Ectodermal cell (in vitro differentiated cells): ENCODE data around the gene RNU1-1.
A peak's percentile ranks its signal among the peaks of the same experiment; 100 is the strongest.
"Not testable (repeated sequence)": the region's sequence is repeated elsewhere in the genome, so short reads cannot be mapped to it uniquely, and the experiment has no call there.

Source experiments
- H3K27ac ChIP-seq: 2 replicates; pipeline ENCODE4 v1.7.0; 2013; ENCODE audit warnings: mild to moderate bottlenecking, low read depth, low read length; ENCODE audit not compliant: insufficient read depth, poor library complexity, severe bottlenecking
- H3K27me3 ChIP-seq: 2 replicates; pipeline ENCODE4 v1.7.0; 2013; ENCODE audit warnings: mild to moderate bottlenecking, low read length; ENCODE audit not compliant: insufficient read depth, control insufficient read depth, poor library complexity, severe bottlenecking
- H3K36me3 ChIP-seq: one replicate; pipeline ENCODE4 v1.7.0; 2013; ENCODE audit warnings: low read length; ENCODE audit not compliant: control insufficient read depth, insufficient read depth
- H3K4me1 ChIP-seq: one replicate; pipeline ENCODE4 v1.7.0; 2013; ENCODE audit warnings: low read length; ENCODE audit not compliant: control insufficient read depth, insufficient read depth
- H3K4me3 ChIP-seq: 2 replicates; pipeline ENCODE4 v1.7.0; 2013; ENCODE audit warnings: low read depth, low read length, control low read depth; ENCODE audit not compliant: insufficient read depth
- H3K9me3 ChIP-seq: 2 replicates; pipeline ENCODE4 v1.7.0; 2013; ENCODE audit warnings: mild to moderate bottlenecking, low read length, moderate library complexity; ENCODE audit not compliant: control insufficient read depth
- WGBS, 2 experiments: methylation state at CpG; one replicate each; pipeline ENCODE4 v1.1.7; 2013; ENCODE audit warnings: missing lambda C conversion rate in 2 of 2; 5-methylcytosine and 5-hydroxymethylcytosine counted together

RNU1-1 gene

DNA sequence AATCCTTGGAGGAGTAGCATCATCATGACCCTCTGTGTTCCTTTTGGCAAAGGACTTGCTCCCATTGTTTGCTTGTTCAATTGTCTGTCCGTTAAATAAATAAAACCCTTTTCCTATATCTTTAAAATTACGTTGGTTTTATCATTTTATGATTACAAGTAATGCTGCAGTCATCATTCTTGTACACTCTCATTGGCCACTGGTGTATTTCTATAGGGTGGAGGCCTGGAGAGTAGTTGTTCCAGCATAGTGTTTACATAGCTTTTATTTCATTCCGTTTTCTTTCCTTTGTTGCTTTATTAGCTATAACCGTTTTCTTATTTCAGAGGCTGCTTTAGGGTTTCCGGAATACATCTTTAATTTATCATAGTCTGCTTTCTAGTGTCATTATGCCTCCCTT lies 7.6 kb upstream of the RNU1-1 start:
- H3K4me3 ChIP-seq = not testable (repeated sequence)
- WGBS, 2 experiments = 85 to 91% methylated on average over 2 to 5 of the region's 5 CpGs

DNA sequence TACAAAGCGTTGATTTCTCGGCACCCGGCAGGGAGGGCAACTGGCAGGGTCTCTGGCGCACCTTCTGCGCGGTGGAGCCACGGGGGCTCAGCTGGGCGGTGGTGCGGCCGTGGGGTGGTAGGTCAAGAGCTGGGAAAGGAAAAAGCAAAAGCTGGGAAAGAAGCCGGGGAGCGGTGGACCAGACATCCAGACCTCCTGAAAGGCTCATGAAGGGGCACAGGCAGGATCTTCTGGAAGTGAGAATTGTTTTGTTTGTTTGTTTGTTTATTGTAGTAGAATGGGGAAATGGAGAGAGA lies 7.2 kb upstream of the RNU1-1 start:
- peaks cover 30% of the 10 kb centered on the region for H3K27me3 ChIP-seq
- H3K27ac ChIP-seq = no peak overlapping the region
- peak overlapping the region; percentile 29 for H3K4me3 ChIP-seq
- H3K4me1 ChIP-seq = no peaks in the 10 kb centered on the region
- H3K36me3 ChIP-seq = no peaks in the 10 kb centered on the region
- no peaks in the 10 kb centered on the region for H3K9me3 ChIP-seq
- WGBS, 2 experiments = 35 to 47% methylated on average over 12 of the region's 12 CpGs

More for the DNA sequence above, 7.6 kb upstream of the RNU1-1 start:
- H3K27ac ChIP-seq, H3K36me3 ChIP-seq, H3K9me3 ChIP-seq, H3K4me1 ChIP-seq: not testable (repeated sequence)
- H3K27me3 ChIP-seq = peaks cover 30% of the 10 kb centered on the region

DNA sequence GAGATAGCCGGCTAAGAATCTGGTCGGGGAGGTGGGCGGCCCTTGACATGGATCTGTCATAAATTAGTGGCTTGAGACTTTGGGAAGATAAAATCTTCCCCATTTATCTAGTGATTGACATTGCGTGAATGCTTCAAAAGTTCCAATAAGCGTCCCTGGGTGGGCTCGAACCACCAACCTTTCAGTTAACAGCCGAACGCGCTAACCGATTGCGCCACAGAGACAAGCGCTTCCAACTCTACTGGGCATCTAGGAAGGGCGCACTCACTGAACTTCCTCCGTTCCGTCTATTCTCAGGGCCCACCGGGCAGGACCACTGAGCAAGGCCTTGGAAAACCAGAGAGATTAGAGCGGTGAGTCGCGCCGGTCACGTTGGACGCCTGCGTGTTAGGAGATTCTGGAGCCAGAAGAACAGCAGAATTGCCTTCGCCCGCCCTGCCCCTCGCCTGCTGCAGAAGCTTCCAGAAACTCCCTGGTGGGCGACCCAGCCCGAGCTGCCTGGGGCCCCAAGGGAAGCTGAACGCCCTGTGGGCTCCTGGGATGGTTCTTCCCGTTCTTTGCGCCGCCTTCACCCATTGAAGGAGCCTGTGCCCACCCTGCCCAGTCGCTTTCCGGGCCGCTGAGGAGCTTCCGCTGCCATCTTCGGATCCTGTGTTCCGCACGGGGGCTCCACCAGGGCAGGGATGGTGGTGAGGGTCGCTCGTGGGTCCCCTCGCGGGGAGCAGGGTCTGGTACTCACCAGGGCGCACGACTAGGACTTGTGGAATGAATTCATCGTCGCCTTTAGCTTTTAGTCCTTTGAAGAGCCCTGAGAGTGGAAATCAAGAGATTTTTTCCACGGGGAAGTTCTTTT lies 6.6 kb upstream of the RNU1-1 start:
- H3K27me3 ChIP-seq = peaks cover 30% of the 10 kb centered on the region
- not testable (repeated sequence) for H3K36me3 ChIP-seq, H3K27ac ChIP-seq, H3K9me3 ChIP-seq, H3K4me1 ChIP-seq
- H3K4me3 ChIP-seq = peak overlapping the region; percentile 29
- 28% methylated on average over 48 of the region's 48 CpGs for WGBS, 2 experiments

DNA sequence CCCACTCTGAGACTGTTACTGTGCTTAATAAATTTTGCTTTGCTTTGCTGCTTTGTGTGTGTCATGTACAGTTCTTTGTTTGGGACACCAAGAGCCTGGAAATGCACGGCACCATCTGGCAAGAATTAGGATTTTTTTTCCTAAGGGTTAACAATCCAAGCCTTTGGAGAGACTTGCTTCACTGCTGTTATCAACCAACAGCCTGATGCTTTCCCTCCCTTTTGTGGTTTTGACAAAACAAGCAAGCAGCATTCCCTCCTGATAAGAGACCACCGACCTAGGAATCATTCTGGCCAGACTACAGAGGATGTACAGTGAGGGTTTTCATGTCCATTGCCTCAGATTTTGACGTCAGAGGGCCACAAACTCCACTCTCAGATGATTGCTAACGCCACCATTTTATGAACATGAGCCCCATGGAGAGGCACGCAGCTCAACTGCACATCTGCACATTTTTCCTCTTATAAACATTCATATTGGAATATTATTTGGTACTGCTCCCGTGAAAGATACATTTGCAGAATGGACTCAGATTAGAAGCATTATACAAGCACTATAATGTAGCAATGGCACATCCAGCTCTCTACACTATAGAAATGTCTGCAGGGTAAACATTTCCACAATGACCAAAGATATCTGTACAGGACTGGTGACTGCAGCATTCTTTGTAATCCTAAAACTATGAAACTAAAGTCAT lies 5.3 kb upstream of the RNU1-1 start:
- not testable (repeated sequence) for H3K36me3 ChIP-seq, H3K4me3 ChIP-seq, H3K4me1 ChIP-seq, H3K27ac ChIP-seq, H3K9me3 ChIP-seq
- WGBS, 2 experiments = 84 to 89% methylated on average over 5 of the region's 6 CpGs
- H3K27me3 ChIP-seq = peaks cover 30% of the 10 kb centered on the region

DNA sequence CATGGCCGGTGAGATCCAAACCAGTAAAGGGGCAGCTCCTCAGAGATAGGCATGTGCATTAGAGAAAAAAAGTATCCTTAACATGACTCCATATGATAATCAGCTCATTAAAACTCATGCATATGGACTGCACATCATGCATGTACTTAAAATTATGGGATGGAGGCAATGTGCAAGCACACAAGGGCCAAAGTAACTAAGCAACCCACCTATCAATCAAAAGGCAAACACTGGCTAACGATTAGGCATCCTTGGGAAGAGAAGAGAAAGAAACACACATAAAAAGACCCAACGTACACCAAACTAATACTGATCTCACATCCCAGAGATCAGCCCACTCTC lies 4.8 kb upstream of the RNU1-1 start:
- not testable (repeated sequence) for H3K9me3 ChIP-seq, H3K4me1 ChIP-seq, H3K27ac ChIP-seq, H3K36me3 ChIP-seq, H3K4me3 ChIP-seq
- WGBS, 2 experiments = 79 to 80% methylated on average over 1 to 2 of the region's 3 CpGs
- H3K27me3 ChIP-seq = peaks cover 30% of the 10 kb centered on the region

DNA sequence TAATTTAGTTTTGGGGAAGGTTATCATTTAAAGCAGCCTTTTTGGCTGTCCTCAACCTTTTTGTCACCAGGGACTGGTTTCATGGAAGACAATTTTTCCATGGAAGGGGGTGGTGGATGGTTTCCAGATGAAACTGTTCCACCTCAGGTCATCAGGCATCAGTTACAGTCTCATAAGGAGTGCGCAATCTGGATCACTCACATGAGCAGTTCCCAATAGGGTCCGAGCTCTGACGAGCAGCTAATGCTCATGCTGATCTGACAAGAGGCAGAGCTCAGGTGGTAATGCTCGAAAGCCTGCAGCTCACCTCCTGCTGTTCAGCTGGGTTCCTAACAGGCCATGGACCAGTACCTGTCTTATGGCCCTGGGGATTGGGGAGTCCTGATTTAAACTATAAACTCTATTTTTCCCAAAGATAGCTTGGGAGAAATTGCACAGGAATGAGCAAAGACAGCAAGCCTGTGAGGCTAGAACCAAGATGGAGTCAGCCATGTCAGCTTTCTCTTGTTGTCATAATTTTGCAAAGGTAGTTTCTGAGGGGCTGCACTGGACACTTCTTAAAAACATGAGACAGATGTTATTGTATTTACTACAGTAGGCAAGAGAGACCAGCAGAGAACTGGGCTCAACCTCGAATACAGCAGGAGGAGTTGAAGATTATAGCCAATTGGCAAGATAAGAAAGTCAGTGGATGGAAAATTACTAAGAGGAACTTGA lies 2.8 kb upstream of the RNU1-1 start:
- not testable (repeated sequence) for H3K36me3 ChIP-seq, H3K4me1 ChIP-seq, H3K27ac ChIP-seq, H3K9me3 ChIP-seq, H3K4me3 ChIP-seq
- 79 to 95% methylated on average over 4 to 5 of the region's 5 CpGs for WGBS, 2 experiments
- H3K27me3 ChIP-seq = peaks cover 30% of the 10 kb centered on the region

DNA sequence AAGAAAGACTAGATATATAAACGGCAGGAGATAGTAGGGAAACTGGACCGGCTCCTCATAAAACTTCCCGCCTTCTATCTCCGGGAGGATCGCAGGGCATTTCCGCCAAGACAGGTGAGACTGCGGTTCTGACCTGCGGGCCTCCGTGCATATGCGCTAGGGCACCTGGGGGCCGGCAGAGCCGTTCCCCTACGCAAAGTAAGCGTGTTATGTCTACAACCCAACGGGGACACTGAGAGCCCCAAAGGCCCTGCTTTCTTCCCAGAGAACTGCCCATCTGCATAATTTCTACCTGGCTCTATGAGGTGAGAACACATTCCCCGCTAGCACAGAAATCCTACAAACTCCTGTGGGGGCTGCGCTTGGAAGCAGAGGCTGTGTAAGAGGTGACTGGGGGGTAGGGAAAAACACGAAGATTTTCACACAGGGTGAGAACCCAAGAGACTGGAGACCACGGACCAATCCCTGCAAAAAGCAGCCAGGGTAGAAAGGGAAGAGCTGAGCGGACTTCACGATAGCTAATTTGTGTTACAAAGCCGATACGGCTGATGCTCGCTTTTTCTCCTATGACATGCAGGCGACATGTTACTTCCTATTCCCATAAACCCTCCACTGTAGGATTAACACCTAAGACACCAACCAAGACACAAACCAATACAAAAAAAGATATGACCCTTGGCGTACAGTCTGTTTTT lies 526 bp downstream of the RNU1-1 start:
- WGBS, 2 experiments = 5% methylated on average over 7 to 12 of the region's 26 CpGs
- not testable (repeated sequence) for H3K4me1 ChIP-seq, H3K36me3 ChIP-seq, H3K27me3 ChIP-seq, H3K4me3 ChIP-seq, H3K27ac ChIP-seq, H3K9me3 ChIP-seq

DNA sequence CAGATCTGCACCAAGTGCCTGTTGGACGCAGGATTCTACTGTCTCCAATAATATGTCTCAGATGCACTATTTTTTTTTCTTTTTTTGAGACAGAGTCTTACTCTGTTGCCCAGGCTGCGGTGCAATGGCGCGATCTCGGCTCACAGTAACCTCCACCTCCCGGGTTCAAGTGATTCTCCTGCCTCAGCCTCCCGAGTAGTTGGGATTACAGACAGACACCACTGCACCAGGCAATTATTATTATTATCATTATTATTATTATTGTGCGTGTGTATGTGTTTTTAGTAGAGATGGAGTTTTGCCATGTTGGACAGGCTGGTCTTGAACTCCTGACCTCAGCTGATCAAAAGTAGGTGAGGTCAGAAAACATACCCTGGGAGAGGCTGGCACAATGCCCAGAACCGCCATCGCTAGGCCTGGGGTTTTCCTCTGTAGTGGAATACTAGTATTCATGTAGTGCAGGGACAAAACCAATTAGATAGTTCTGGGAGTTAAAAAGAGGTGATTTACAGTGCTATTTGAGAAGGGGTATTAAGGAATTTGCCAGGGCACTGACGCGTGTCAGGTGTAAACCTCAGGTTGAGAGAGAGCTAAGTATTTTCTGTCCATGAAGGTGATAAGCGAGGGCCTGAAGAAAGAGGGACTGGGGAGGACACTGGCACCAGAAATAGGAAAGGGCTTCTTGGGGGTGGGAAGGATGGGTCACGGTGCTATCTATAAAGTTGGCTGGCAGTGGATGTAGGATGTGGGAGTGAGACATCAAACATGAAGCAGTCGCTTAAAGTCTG lies 1.3 kb downstream of the RNU1-1 start:
- not testable (repeated sequence) for H3K9me3 ChIP-seq, H3K27me3 ChIP-seq, H3K27ac ChIP-seq, H3K4me3 ChIP-seq, H3K4me1 ChIP-seq, H3K36me3 ChIP-seq
- WGBS, 2 experiments = 79 to 80% methylated on average over 8 to 10 of the region's 15 CpGs

DNA sequence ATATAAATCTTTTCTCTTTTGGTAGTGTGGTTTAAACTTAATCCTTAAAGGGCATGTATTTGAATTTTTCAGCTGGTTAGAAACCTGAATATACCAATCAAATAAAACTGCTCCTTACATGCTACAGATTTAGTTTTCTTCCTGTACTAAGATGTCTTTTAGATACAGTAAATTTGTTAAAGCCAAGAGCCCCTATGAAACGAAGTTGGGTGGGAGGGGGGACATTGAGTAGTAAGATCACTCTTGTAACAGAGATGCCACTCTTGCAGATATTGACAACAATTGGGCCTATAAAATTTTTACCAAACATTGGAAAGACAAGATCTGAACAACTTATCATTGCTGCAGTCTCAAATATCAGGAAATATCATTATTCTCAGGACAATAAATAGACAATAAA lies 2.2 kb downstream of the RNU1-1 start:
- not testable (repeated sequence) for H3K4me1 ChIP-seq, H3K9me3 ChIP-seq, H3K27me3 ChIP-seq, H3K36me3 ChIP-seq, H3K27ac ChIP-seq, H3K4me3 ChIP-seq
- WGBS, 2 experiments = no CpG with 5 or more reads among the region's 1 CpG
